Mesothelial cell of epicardium (in vitro differentiated cells): ENCODE results near the gene B4GALT2. TPM values are rescaled to one million over a fixed set of nuclear protein-coding genes. Genes with fewer than 3 reads are reported as not detected.

Experiments
- DNase-seq, 2 experiments: peaks; one replicate each; pipeline ENCODE4 v3.0.0; 2021; ENCODE audit warnings: low spot score in 2 of 2; ENCODE audit not compliant: unreplicated experiment in 2 of 2
- H3K27ac Mint-ChIP-seq: 2 replicates; pipeline ENCODE4 v1.8.0; 2021; ENCODE audit warnings: mixed read lengths
- H3K27me3 Mint-ChIP-seq: 2 replicates; pipeline ENCODE4 v1.8.0; 2021; ENCODE audit warnings: low read depth, mixed read lengths
- H3K36me3 Mint-ChIP-seq: 2 replicates; pipeline ENCODE4 v1.8.0; 2021; ENCODE audit warnings: mixed read lengths
- H3K4me1 Mint-ChIP-seq: 2 replicates; pipeline ENCODE4 v1.8.0; 2021; ENCODE audit warnings: mixed read lengths
- H3K4me3 Mint-ChIP-seq: 2 replicates; pipeline ENCODE4 v1.8.0; 2021; ENCODE audit warnings: mild to moderate bottlenecking, moderate library complexity, mixed read lengths
- H3K9me3 Mint-ChIP-seq: 2 replicates; pipeline ENCODE4 v1.8.0; 2021; ENCODE audit warnings: mixed read lengths
- total RNA-seq: library from RNA; stranded (reverse); gene quantifications from 3 replicates; pipeline ENCODE4 v1.2.1, GENCODE V29; 2021
- TF ChIP-seq, protein P1 (sequence below): fragments of 200-600 bp; sonication (generic); IDR thresholded peaks from one replicate; pipeline ENCODE4 v1.5.0; 2021; ENCODE audit warnings: antibody characterized with exemption; ENCODE audit not compliant: unreplicated experiment

The B4GALT2 gene
- total RNA-seq, 1 donor from 2014 or later, result 55.8 TPM

GRCh38 chr1:43991476-43992231 is 12.6 kb downstream of the B4GALT2 start, which contains the start of gene CCDC24:
Gene CCDC24, plus strand, starts transcription at chr1:43991599. Its CDS starts 280 bp downstream, at chr1:43991879.
- Mint-ChIP-seq H3K4me1 (peaks cover 12% of the 10 kb centered on the region), H3K4me3 (peak within 1 kb of the TSS; percentile 85), H3K27ac (peak within 1 kb of the TSS; percentile 90), H3K36me3 (no peaks in the 10 kb centered on the region), H3K9me3 (no peaks in the 10 kb centered on the region), H3K27me3 (no peaks in the 10 kb centered on the region)
- DNase-seq, result peak; percentile 60 to 76
- TF ChIP-seq, protein P1, sequence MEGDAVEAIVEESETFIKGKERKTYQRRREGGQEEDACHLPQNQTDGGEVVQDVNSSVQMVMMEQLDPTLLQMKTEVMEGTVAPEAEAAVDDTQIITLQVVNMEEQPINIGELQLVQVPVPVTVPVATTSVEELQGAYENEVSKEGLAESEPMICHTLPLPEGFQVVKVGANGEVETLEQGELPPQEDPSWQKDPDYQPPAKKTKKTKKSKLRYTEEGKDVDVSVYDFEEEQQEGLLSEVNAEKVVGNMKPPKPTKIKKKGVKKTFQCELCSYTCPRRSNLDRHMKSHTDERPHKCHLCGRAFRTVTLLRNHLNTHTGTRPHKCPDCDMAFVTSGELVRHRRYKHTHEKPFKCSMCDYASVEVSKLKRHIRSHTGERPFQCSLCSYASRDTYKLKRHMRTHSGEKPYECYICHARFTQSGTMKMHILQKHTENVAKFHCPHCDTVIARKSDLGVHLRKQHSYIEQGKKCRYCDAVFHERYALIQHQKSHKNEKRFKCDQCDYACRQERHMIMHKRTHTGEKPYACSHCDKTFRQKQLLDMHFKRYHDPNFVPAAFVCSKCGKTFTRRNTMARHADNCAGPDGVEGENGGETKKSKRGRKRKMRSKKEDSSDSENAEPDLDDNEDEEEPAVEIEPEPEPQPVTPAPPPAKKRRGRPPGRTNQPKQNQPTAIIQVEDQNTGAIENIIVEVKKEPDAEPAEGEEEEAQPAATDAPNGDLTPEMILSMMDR, result no peak

DNA sequence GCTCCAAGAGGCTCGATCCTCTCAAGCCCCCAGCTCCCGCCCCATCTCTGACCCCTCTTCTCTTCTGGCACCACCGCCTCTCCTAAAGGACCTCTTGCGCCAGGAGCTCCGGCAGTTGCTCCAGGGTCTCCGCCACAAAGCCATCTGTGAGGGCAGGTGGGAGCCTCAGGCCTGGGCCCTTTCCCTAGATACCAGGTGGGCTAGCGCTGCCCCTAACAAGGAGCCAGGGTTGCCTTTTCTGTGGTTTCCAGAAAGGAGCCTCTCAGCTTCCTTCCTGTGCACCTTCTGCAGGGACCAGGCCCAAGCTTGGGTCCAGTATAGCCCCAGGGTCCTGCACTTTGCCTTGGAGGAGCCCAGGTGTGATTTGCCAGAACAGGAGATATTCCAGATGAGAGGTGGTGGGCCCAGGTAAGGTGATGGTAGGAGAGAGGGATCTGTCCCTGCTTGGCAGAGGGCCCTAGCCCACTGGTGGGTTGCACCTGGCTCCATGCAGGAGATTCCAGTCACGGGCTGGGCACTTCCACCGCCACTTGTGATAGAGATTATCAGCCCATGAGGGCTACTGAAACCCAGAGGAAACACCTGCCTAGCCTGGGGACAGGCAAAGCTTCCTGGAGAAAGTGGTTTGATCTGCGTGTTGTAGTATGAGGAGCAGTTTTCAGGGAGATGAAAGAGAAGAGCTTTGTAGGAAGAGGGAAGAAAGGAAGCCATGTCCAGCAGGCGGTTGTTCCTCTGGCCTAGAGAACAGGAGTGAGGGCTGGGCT is 13.4 kb downstream of the B4GALT2 start:
- Mint-ChIP-seq H3K27me3 (no peaks in the 10 kb centered on the region), H3K36me3 (no peaks in the 10 kb centered on the region), H3K27ac (peak overlapping the region; percentile 81), H3K4me3 (peak overlapping the region; percentile 85), H3K9me3 (no peaks in the 10 kb centered on the region), H3K4me1 (peaks cover 12% of the 10 kb centered on the region)
- TF ChIP-seq, protein P1, result no peak
- DNase-seq, result no peak

- H3K36me3 Mint-ChIP-seq, result no peaks in the 10 kb centered on the region
- DNase-seq, result no peak
- H3K4me3 Mint-ChIP-seq, result peak overlapping the region; percentile 85
- H3K27ac Mint-ChIP-seq, result no peak overlapping the region
- H3K9me3 Mint-ChIP-seq, result no peaks in the 10 kb centered on the region
- TF ChIP-seq, protein P1, result no peak
- H3K4me1 Mint-ChIP-seq, result peaks cover 12% of the 10 kb centered on the region
- no peaks in the 10 kb centered on the region for H3K27me3 Mint-ChIP-seq
Measured at GRCh38 chr1:43993206-43993914, 14.3 kb downstream of the B4GALT2 start.

GRCh38 chr1:43994071-43994470 is 15.1 kb downstream of the B4GALT2 start:
- TF ChIP-seq, protein P1, result no peak
- H3K4me1 Mint-ChIP-seq, result peaks cover 12% of the 10 kb centered on the region
- DNase-seq, result no peak
- no peaks in the 10 kb centered on the region for H3K36me3 Mint-ChIP-seq
- H3K27ac Mint-ChIP-seq, result no peak overlapping the region
- H3K9me3 Mint-ChIP-seq, result no peaks in the 10 kb centered on the region
- no peaks in the 10 kb centered on the region for H3K27me3 Mint-ChIP-seq
- H3K4me3 Mint-ChIP-seq, result no peak overlapping the region
